Measurements from ENCODE around the gene MRC1. TPM values are rescaled to one million over a fixed set of nuclear protein-coding genes. Genes with fewer than 3 reads are reported as not detected.

The MRC1 gene
- total RNA-seq, 5 donors from 2014 or later (not counting 1 experiment from before 2014, with no cell fraction given), result 0.53 to 0.76 (median 0.60) TPM; not detected in 2

DNA sequence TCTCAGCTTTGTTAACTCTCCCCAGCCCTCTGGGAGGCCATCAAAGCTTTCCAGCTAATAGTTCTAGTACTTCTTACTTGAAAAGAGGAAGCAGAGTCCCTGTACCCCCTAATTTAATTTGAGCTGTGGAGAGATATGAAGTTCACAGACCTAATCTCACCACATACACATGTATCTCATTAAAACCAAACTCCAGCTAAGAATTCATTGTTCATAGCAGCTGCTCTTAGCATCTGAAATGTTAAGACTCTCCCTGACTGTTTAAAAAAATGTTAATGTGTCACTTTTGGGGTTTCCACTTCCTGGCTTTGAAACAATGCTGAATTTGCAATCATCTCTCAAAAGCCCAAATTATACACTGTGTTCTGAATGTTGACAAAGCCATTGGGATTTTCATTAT lies 16.2 kb upstream of the MRC1 start:
- H3K27ac Mint-ChIP-seq, result no peak overlapping the region
- H3K36me3 ChIP-seq (ENCODE audit: control insufficient read depth in 2 of 2, extremely low read depth in 1 of 2, insufficient read depth in 1 of 2, low read length in 1 of 2), result no peaks in the 10 kb centered on the region
- no peaks in the 10 kb centered on the region for H3K4me1 ChIP-seq (ENCODE audit: control insufficient read depth in 1 of 2, extremely low read depth in 1 of 2, insufficient read depth in 2 of 2, low read length in 2 of 2)
- H3K27me3 Mint-ChIP-seq, result no peaks in the 10 kb centered on the region
- no peaks in the 10 kb centered on the region for H3K9me3 Mint-ChIP-seq
- no peaks in the 10 kb centered on the region for H3K36me3 Mint-ChIP-seq
- H3K27me3 ChIP-seq (replicated peaks in 1 of 2; ENCODE audit: control insufficient read depth in 2 of 2, extremely low read depth in 1 of 2, insufficient read depth in 2 of 2, low read length in 1 of 2), result no peaks in the 10 kb centered on the region
- H3K4me1 Mint-ChIP-seq, result no peaks in the 10 kb centered on the region
- CTCF ChIA-PET, result interaction anchor here in 1 of 2 donors (0.6 kb wide), 1 partner anchor 212 kb away, joined by 3 read pairs; no protein-coding TSS in a partner anchor
- no peak for ATAC-seq (replicated peaks in 1 of 4)
- H3K4me3 ChIP-seq (ENCODE audit: control insufficient read depth in 1 of 2, extremely low read depth in 1 of 2, low read length in 1 of 2), result no peak overlapping the region
- no peaks in the 10 kb centered on the region for H3K9me3 ChIP-seq
- H3K4me3 Mint-ChIP-seq, result no peak overlapping the region
- no peak overlapping the region for H3K27ac ChIP-seq (ENCODE audit: low read length)
- POLR2A ChIA-PET, result interaction anchor here in 1 of 2 donors (0.6 kb wide), 1 partner anchor 1405 kb away, joined by 11 read pairs; no protein-coding TSS in a partner anchor
- no peak for DNase-seq

DNA sequence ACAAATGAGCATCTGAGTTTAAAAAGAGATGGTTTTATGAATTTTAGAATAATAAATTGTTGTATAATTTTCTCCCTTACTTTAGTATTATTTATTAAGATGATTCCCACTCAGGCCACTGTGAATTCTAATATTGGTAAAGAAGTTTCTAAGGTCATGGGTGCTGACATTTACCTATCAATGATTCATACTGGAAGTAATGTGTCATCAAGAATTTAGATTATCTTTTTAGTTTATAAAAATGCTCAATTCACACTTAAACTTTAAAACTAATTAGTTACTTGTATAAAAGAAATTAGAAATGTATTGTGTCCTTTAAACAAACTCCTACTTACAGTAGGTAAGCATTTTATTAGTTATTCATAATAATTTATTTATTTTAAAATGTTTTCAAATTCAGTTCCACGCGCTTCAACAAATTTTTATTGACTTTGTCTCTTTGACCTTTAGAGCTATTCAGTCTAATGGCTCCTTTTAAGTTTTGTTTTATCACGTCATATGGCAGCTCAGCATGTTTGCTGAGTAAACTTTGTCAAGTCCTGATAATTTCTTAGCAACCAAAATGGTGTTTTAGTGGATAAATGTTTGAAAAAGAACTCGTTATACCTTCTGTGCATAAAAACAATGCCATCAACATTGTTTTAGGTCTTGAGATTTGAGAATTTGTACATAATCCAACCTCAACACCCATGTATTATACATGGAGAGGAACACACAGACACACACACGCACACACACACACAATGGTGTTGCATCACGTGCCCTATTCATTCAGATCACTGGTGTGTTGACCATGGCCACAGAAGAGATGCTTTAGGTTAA lies 15.1 kb upstream of the MRC1 start:
- no peaks in the 10 kb centered on the region for H3K27me3 ChIP-seq (replicated peaks in 1 of 2; ENCODE audit: control insufficient read depth in 2 of 2, extremely low read depth in 1 of 2, insufficient read depth in 2 of 2, low read length in 1 of 2)
- WGBS (ENCODE audit: insufficient coverage), result 100% methylated on average over 2 of the region's 6 CpGs
- CTCF ChIA-PET, result no interaction called here

DNA sequence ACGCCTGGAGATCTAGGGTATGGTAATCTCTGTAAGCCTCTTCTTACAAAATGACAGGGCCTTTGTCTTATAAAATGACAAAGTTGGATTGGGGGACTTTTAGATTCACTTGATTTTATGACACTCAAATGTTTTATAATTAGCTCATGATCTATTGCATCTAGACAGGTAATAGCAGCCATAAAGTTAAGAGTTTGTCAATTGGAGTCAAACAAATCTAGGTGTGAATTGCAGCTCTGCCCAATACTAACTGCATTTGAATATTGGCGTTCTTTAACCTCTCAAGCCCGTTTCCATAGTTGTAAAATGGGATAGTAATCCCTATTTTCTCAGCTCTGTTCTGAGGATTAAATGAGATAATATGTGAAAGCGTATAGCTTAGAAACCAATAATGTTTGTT lies 14.1 kb upstream of the MRC1 start:
- Histone ChIP-seq H3K27me3 (replicated peaks in 1 of 2; ENCODE audit: control insufficient read depth in 2 of 2, extremely low read depth in 1 of 2, insufficient read depth in 2 of 2, low read length in 1 of 2) (no peaks in the 10 kb centered on the region), H3K4me3 (ENCODE audit: control insufficient read depth in 1 of 2, extremely low read depth in 1 of 2, low read length in 1 of 2) (no peak overlapping the region), H3K27ac (ENCODE audit: low read length) (no peak overlapping the region), H3K9me3 (no peaks in the 10 kb centered on the region), H3K36me3 (ENCODE audit: control insufficient read depth in 2 of 2, extremely low read depth in 1 of 2, insufficient read depth in 1 of 2, low read length in 1 of 2) (no peaks in the 10 kb centered on the region), H3K4me1 (ENCODE audit: control insufficient read depth in 1 of 2, extremely low read depth in 1 of 2, insufficient read depth in 2 of 2, low read length in 2 of 2) (no peaks in the 10 kb centered on the region)
- 100% methylated on average over 1 of the region's 4 CpGs for WGBS (ENCODE audit: insufficient coverage)
- no peak for DNase-seq
- no peaks in the 10 kb centered on the region for H3K4me1 Mint-ChIP-seq
- H3K9me3 Mint-ChIP-seq, result no peaks in the 10 kb centered on the region
- H3K4me3 Mint-ChIP-seq, result no peak overlapping the region
- POLR2A ChIA-PET, result no interaction called here
- H3K36me3 Mint-ChIP-seq, result no peaks in the 10 kb centered on the region
- no peak overlapping the region for H3K27ac Mint-ChIP-seq
- CTCF ChIA-PET, result interaction anchor here in 1 of 2 donors (0.6 kb wide), 1 partner anchor 218 kb away, joined by 6 read pairs; no protein-coding TSS in a partner anchor
- no peaks in the 10 kb centered on the region for H3K27me3 Mint-ChIP-seq
- no peak for ATAC-seq (replicated peaks in 1 of 4)

More for the DNA sequence above, 15.1 kb upstream of the MRC1 start:
- Mint-ChIP-seq H3K36me3 (no peaks in the 10 kb centered on the region), H3K9me3 (no peaks in the 10 kb centered on the region), H3K27me3 (no peaks in the 10 kb centered on the region), H3K27ac (no peak overlapping the region), H3K4me1 (no peaks in the 10 kb centered on the region), H3K4me3 (no peak overlapping the region)
- ATAC-seq (replicated peaks in 1 of 4), result no peak
- DNase-seq, result no peak
- Histone ChIP-seq H3K4me1 (ENCODE audit: control insufficient read depth in 1 of 2, extremely low read depth in 1 of 2, insufficient read depth in 2 of 2, low read length in 2 of 2) (no peaks in the 10 kb centered on the region), H3K27ac (ENCODE audit: low read length) (no peak overlapping the region), H3K9me3 (no peaks in the 10 kb centered on the region), H3K4me3 (ENCODE audit: control insufficient read depth in 1 of 2, extremely low read depth in 1 of 2, low read length in 1 of 2) (no peak overlapping the region), H3K36me3 (ENCODE audit: control insufficient read depth in 2 of 2, extremely low read depth in 1 of 2, insufficient read depth in 1 of 2, low read length in 1 of 2) (no peaks in the 10 kb centered on the region)
- POLR2A ChIA-PET, result interaction anchor here in 1 of 2 donors (0.7 kb wide), 1 partner anchor 46 kb away, joined by 4 read pairs; no protein-coding TSS in a partner anchor

DNA sequence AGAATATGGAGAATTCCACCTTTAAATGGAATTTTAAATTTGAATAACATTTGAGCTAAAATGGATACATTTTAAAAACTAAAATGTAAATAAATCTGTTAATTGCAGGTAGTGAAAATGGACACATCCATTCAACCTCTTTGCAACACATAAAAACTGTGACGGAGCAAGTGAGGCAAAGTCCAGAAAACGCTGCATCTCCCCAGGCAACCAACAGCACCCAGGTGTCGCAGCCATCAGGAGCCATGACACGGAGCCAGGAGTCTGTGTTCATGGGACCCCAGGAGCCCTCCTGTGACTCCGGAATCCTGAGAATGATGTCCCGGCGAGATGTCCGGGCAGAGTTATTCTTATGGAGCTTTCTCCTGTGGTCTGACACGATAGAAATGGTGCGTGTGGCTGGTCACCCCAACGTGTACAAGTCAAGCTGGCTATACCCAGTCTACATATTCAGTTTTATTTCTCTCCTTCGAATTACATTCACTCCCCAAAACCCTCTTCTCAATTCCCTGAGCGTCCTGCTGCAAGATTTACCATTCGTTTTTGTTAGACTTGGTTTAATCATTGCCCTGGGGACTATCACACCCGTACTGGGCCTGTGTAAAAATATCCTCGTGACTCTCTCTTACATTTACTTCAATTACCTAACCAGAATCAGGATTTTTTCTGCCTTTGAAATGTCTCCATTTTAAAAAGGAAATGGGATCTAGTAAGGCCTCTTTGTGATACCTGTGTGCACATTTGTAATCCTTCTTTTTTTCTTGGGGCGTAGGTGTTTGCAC lies 13.1 kb upstream of the MRC1 start:
- Histone ChIP-seq H3K27ac (ENCODE audit: low read length) (no peak overlapping the region), H3K36me3 (ENCODE audit: control insufficient read depth in 2 of 2, extremely low read depth in 1 of 2, insufficient read depth in 1 of 2, low read length in 1 of 2) (no peaks in the 10 kb centered on the region), H3K4me3 (ENCODE audit: control insufficient read depth in 1 of 2, extremely low read depth in 1 of 2, low read length in 1 of 2) (no peak overlapping the region), H3K9me3 (no peaks in the 10 kb centered on the region), H3K4me1 (ENCODE audit: control insufficient read depth in 1 of 2, extremely low read depth in 1 of 2, insufficient read depth in 2 of 2, low read length in 2 of 2) (no peaks in the 10 kb centered on the region), H3K27me3 (replicated peaks in 1 of 2; ENCODE audit: control insufficient read depth in 2 of 2, extremely low read depth in 1 of 2, insufficient read depth in 2 of 2, low read length in 1 of 2) (no peaks in the 10 kb centered on the region)
- Mint-ChIP-seq H3K4me1 (no peaks in the 10 kb centered on the region), H3K27ac (no peak overlapping the region), H3K4me3 (no peak overlapping the region), H3K27me3 (no peaks in the 10 kb centered on the region), H3K36me3 (no peaks in the 10 kb centered on the region), H3K9me3 (no peaks in the 10 kb centered on the region)
- CTCF ChIA-PET, result interaction anchor here in 1 of 2 donors (0.6 kb wide), 1 partner anchor 217 kb away, joined by 6 read pairs; no protein-coding TSS in a partner anchor
- WGBS (ENCODE audit: insufficient coverage), result 92% methylated on average over 14 of the region's 17 CpGs
- ATAC-seq (replicated peaks in 1 of 4) (no peak), DNase-seq (no peak)
- POLR2A ChIA-PET, result no interaction called here

DNA sequence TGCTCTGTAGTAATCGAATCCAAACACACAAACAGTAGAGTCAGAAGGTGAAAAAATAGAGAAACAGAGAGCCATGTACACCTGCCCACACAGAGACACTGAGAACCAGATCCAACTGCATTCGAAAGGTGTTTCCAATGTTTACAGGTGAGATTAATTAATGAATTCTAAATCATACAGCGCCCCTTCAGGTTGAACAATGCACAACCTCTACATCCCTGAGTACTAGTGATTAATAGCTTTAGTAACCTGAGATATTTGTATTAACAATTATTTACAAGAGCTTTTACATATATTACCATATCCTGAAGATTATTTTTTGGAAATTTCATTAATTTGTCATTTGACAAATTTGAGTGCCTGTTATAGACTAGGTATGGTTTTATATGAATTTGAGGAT lies 7.6 kb upstream of the MRC1 start:
- WGBS (ENCODE audit: insufficient coverage), result no CpG with 5 or more reads among the region's 3 CpGs
- DNase-seq, result no peak
- no peak for ATAC-seq (replicated peaks in 1 of 4)
- CTCF ChIA-PET, result interaction anchor here in 1 of 2 donors (0.7 kb wide), 1 partner anchor 1363 kb away, joined by 3 read pairs; no protein-coding TSS in a partner anchor
- Mint-ChIP-seq H3K4me1 (no peaks in the 10 kb centered on the region), H3K9me3 (peaks cover 0 to 3% (median 0%) of the 10 kb centered on the region in 3 donors), H3K4me3 (no peak overlapping the region), H3K27ac (no peak overlapping the region), H3K27me3 (no peaks in the 10 kb centered on the region), H3K36me3 (no peaks in the 10 kb centered on the region)
- peaks cover 0 to 3% of the 10 kb centered on the region in 2 experiments for H3K27me3 ChIP-seq (replicated peaks in 1 of 2; ENCODE audit: control insufficient read depth in 2 of 2, extremely low read depth in 1 of 2, insufficient read depth in 2 of 2, low read length in 1 of 2)
- POLR2A ChIA-PET, result no interaction called here
- H3K4me1 ChIP-seq (ENCODE audit: control insufficient read depth in 1 of 2, extremely low read depth in 1 of 2, insufficient read depth in 2 of 2, low read length in 2 of 2), result no peaks in the 10 kb centered on the region
- no peaks in the 10 kb centered on the region for H3K36me3 ChIP-seq (ENCODE audit: control insufficient read depth in 2 of 2, extremely low read depth in 1 of 2, insufficient read depth in 1 of 2, low read length in 1 of 2)
- no peak overlapping the region for H3K27ac ChIP-seq (ENCODE audit: low read length)
- no peaks in the 10 kb centered on the region for H3K9me3 ChIP-seq
- no peak overlapping the region for H3K4me3 ChIP-seq (ENCODE audit: control insufficient read depth in 1 of 2, extremely low read depth in 1 of 2, low read length in 1 of 2)

DNA sequence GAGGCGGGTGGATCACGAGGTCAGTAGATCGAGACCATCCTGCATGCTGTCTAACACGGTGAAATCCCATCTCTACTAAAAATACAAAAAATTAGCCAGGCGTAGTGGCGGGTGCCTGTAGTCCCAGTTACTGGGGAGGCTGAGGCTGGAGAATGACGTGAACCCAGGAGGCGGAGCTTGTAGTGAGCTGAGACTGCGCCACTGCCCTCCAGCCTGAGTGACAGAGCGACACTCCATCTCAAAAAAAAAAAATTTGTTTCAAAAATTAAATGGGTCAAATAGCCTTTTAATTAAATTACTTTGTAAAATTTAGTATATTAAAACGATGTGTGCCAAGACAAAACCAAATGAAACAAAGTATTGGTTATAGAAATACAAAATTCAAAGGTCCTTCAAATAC lies 6.8 kb upstream of the MRC1 start:
- Histone ChIP-seq H3K4me1 (ENCODE audit: control insufficient read depth in 1 of 2, extremely low read depth in 1 of 2, insufficient read depth in 2 of 2, low read length in 2 of 2) (no peaks in the 10 kb centered on the region), H3K9me3 (no peaks in the 10 kb centered on the region), H3K36me3 (ENCODE audit: control insufficient read depth in 2 of 2, extremely low read depth in 1 of 2, insufficient read depth in 1 of 2, low read length in 1 of 2) (no peaks in the 10 kb centered on the region), H3K27me3 (replicated peaks in 1 of 2; ENCODE audit: control insufficient read depth in 2 of 2, extremely low read depth in 1 of 2, insufficient read depth in 2 of 2, low read length in 1 of 2) (peaks cover 0 to 3% of the 10 kb centered on the region in 2 experiments), H3K4me3 (ENCODE audit: control insufficient read depth in 1 of 2, extremely low read depth in 1 of 2, low read length in 1 of 2) (no peak overlapping the region), H3K27ac (ENCODE audit: low read length) (no peak overlapping the region)
- POLR2A ChIA-PET, result interaction anchor here in 1 of 2 donors (0.6 kb wide), 1 partner anchor 264 kb away, joined by 3 read pairs; no protein-coding TSS in a partner anchor
- DNase-seq, result no peak
- Mint-ChIP-seq H3K27me3 (no peaks in the 10 kb centered on the region), H3K27ac (no peak overlapping the region), H3K9me3 (peaks cover 0 to 3% (median 0%) of the 10 kb centered on the region in 3 donors), H3K36me3 (no peaks in the 10 kb centered on the region), H3K4me3 (no peak overlapping the region), H3K4me1 (no peaks in the 10 kb centered on the region)
- WGBS (ENCODE audit: insufficient coverage), result no CpG with 5 or more reads among the region's 11 CpGs
- CTCF ChIA-PET, result no interaction called here
- ATAC-seq (replicated peaks in 1 of 4), result no peak
